ENCODE measurements around the gene NQO1.

- TF ChIP-seq EZH2 (IDR thresholded peaks at IDR 0.05; ENCODE audit: low read length) (no peak), CTCF (optimal IDR thresholded peaks at IDR 0.05 in 1 of 3, IDR thresholded peaks at IDR 0.05 in 1 of 3, conservative IDR thresholded peaks at IDR 0.05 in 1 of 3; ENCODE audit: extremely low read depth in 1 of 3, insufficient read depth in 2 of 3, low read length in 3 of 3) (no peak)
Observed at GRCh38 chr16:69693916-69694315, 32.4 kb downstream of the NQO1 start.
